Chondrocyte (in vitro differentiated cells): Measurements from ENCODE around the gene CAB39L. TPM values are rescaled to one million over a fixed set of nuclear protein-coding genes. Genes with fewer than 3 reads are reported as not detected.

Source experiments
- DNase-seq: peaks from one replicate; pipeline ENCODE4 v3.0.0; 2021; ENCODE audit warnings: mixed read lengths, low spot score
- H3K27ac Mint-ChIP-seq: one replicate; pipeline ENCODE4 v1.8.0; 2021; ENCODE audit warnings: mild to moderate bottlenecking, moderate library complexity, mixed read lengths; ENCODE audit not compliant: unreplicated experiment
- H3K27me3 Mint-ChIP-seq: 2 replicates; pipeline ENCODE4 v1.8.0; 2021; ENCODE audit warnings: low read depth, mixed read lengths
- H3K36me3 Mint-ChIP-seq: 2 replicates; pipeline ENCODE4 v1.8.0; 2021; ENCODE audit warnings: low read depth, mixed read lengths
- H3K4me1 Mint-ChIP-seq: 2 replicates; pipeline ENCODE4 v1.8.0; 2021; ENCODE audit warnings: low read depth, mild to moderate bottlenecking, mixed read lengths
- H3K4me3 Mint-ChIP-seq: one replicate; pipeline ENCODE4 v1.8.0; 2021; ENCODE audit warnings: mild to moderate bottlenecking, moderate library complexity, mixed read lengths; ENCODE audit not compliant: unreplicated experiment
- H3K9me3 Mint-ChIP-seq: 2 replicates; pipeline ENCODE4 v1.8.0; 2021; ENCODE audit warnings: low read depth, mixed read lengths
- CTCF ChIP-seq: fragments of 200-600 bp; sonication (generic); IDR thresholded peaks from 2 replicates; pipeline ENCODE4 v1.5.0; 2021; ENCODE audit warnings: antibody characterized with exemption, mild to moderate bottlenecking, moderate library complexity
- total RNA-seq: library from RNA; stranded (reverse); gene quantifications from 3 replicates; pipeline ENCODE4 v1.2.1, GENCODE V29; 2021

CAB39L gene
- total RNA-seq, 1 donor from 2014 or later = 6.0 TPM

DNA sequence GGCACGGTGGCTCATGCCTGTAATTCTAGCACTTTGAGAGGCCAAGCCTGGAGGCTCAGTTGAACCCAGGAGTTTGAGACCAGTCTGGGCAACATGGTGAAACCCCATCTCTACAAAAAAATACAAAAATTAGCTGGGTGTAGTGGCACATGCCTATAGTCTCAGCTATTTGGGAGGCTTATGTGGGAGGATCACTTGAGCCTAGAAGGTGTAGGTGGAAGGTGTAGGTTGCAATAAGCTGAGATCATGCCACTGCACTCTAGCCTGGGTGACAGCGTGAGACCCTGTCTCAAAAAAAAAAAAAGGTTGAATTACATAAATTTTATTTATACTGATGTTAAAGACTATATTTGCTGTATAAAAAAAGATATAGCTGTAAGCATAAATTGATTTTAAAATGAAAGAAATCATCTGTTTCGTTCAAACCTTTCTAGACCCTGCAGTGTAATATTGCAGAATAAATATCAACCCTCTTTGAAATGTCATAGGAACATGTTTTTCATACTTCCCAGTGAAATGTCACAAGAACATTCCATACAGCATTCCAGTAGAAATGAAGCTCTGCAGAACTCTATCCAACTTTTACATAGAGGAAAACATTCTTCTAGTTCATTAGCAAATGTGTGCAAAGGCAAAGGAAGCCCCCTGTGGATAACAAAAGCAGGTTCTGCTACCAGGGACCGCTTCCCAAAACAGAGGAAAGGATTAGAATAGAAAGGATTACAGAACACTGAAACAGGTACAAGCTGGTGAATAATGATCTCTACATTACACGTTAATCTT lies 76.0 kb downstream of the CAB39L start:
- no peak overlapping the region for H3K4me3 Mint-ChIP-seq
- no peak for DNase-seq
- H3K9me3 Mint-ChIP-seq = peaks cover 17% of the 10 kb centered on the region
- H3K27me3 Mint-ChIP-seq = no peaks in the 10 kb centered on the region
- peaks cover 44% of the 10 kb centered on the region for H3K4me1 Mint-ChIP-seq
- H3K36me3 Mint-ChIP-seq = peaks cover 10% of the 10 kb centered on the region
- peak overlapping the region; percentile 57 for H3K27ac Mint-ChIP-seq
- TF ChIP-seq CTCF = peak; percentile 27

DNA sequence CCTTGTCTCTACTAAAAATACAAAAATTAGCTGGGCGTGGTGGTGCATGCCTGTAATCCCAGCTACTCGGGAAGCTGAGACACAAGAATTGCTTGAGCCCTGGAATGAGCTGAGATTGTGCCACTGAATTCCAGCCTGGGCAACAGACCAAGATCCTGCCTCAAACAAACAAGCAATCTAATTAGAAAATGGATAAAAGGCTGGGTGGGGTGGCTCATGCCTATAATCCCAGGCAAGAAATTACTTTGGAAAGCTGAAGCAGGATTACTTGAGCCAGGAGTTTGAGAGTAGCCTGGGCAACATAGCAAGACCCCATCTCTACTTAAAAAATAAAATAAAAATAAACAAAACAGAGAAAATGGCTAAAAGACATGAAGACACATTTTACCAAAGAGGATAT lies 77.0 kb downstream of the CAB39L start:
- TF ChIP-seq CTCF = no peak
- H3K4me3 Mint-ChIP-seq = no peak overlapping the region
- H3K27ac Mint-ChIP-seq = no peak overlapping the region
- H3K36me3 Mint-ChIP-seq = peaks cover 10% of the 10 kb centered on the region
- DNase-seq = no peak
- no peaks in the 10 kb centered on the region for H3K27me3 Mint-ChIP-seq
- peaks cover 17% of the 10 kb centered on the region for H3K9me3 Mint-ChIP-seq
- peaks cover 35% of the 10 kb centered on the region for H3K4me1 Mint-ChIP-seq

- TF ChIP-seq CTCF = no peak
- peak overlapping the region; percentile 81 for H3K27ac Mint-ChIP-seq
- H3K4me3 Mint-ChIP-seq = no peak overlapping the region
- no peak for DNase-seq
- no peaks in the 10 kb centered on the region for H3K27me3 Mint-ChIP-seq
- H3K36me3 Mint-ChIP-seq = peaks cover 5% of the 10 kb centered on the region
- H3K4me1 Mint-ChIP-seq = peaks cover 34% of the 10 kb centered on the region
- peaks cover 6% of the 10 kb centered on the region for H3K9me3 Mint-ChIP-seq
Observed at GRCh38 chr13:49357694-49358093, 86.2 kb downstream of the CAB39L start.

DNA sequence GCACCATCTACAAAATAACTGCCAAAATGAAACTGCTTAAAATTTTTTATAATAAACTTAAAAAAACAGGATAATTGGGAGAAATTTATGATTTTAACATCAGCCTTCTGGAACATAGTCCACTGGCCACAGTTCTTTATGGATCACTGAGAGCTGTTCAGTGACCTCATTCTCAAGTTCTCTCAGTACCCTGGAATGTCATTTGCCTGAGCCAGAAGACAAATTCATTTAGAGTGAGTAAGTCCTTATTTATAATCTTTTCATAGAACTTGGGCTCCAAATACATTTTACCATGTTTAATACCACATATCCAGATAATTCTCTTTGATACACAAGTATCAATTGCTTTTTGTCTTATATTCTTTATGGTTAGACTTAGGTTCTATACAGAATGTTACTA lies 87.6 kb downstream of the CAB39L start:
- Mint-ChIP-seq H3K27me3 (no peaks in the 10 kb centered on the region), H3K4me3 (no peak overlapping the region), H3K9me3 (peaks cover 6% of the 10 kb centered on the region), H3K27ac (peak overlapping the region; percentile 84), H3K4me1 (peaks cover 44% of the 10 kb centered on the region), H3K36me3 (peaks cover 3% of the 10 kb centered on the region)
- TF ChIP-seq CTCF = no peak
- no peak for DNase-seq

GRCh38 chr13:49354719-49355118 lies 89.1 kb downstream of the CAB39L start:
- Mint-ChIP-seq H3K4me1 (peaks cover 55% of the 10 kb centered on the region), H3K4me3 (no peak overlapping the region), H3K36me3 (peaks cover 3% of the 10 kb centered on the region), H3K27me3 (no peaks in the 10 kb centered on the region), H3K9me3 (peaks cover 6% of the 10 kb centered on the region), H3K27ac (no peak overlapping the region)
- DNase-seq = no peak
- no peak for TF ChIP-seq CTCF
